Uterus (tissue), 4 donors: ENCODE measurements around the gene VPS54. TPM values are rescaled to one million over a fixed set of nuclear protein-coding genes. Genes with fewer than 3 reads are reported as not detected.

Source experiments
- DNase-seq, 2 donors: peaks; one replicate each; pipeline ENCODE4 v3.0.0-alpha.2; 2019 to 2020
- H3K27ac ChIP-seq, 2 donors: fragments of 200-600 bp; sonication (generic); 1 replicate in 1 of 2; 2 replicates in 1 of 2; pipeline ENCODE4 v1.5.1; 2016 to 2018
- H3K27me3 ChIP-seq, 2 donors: fragments of 200-600 bp; sonication (generic); one replicate each; pipeline ENCODE4 v1.5.1; 2018 to 2019; ENCODE audit warnings: control low read depth in 1 of 2
- H3K36me3 ChIP-seq, 2 donors: fragments of 200-600 bp; sonication (generic); one replicate each; pipeline ENCODE4 v1.5.1; 2019; ENCODE audit warnings: control low read depth in 1 of 2
- H3K4me1 ChIP-seq, 2 donors: fragments of 200-600 bp; sonication (generic); one replicate each; pipeline ENCODE4 v1.5.1; 2018 to 2019; ENCODE audit warnings: control low read depth in 1 of 2
- H3K4me3 ChIP-seq, 2 donors: fragments of 200-600 bp; sonication (generic); 1 replicate in 1 of 2; 2 replicates in 1 of 2; pipeline ENCODE4 v1.5.1; 2018 to 2019; ENCODE audit warnings: mild to moderate bottlenecking in 1 of 2
- H3K9me3 ChIP-seq, 2 donors: fragments of 200-600 bp; sonication (generic); one replicate each; pipeline ENCODE4 v1.5.1; 2019; ENCODE audit warnings: control low read depth in 1 of 2
- POLR2A ChIP-seq, 2 donors: fragments of 450-650 bp; IDR thresholded peaks; one replicate each; pipeline ENCODE4 v1.6.1; 2016; ENCODE audit warnings: antibody characterized with exemption in 2 of 2, mild to moderate bottlenecking in 1 of 2, moderate library complexity in 1 of 2
- intact Hi-C: fragments of 100-400 bp; cut with DNase I; formaldehyde crosslinking; loops from one replicate; pipeline ENCODE4 v1.15.1; 2023; ENCODE audit warnings: low total_unique reads
- total RNA-seq, 4 donors: library from RNA; depleted of rRNA in 3 of 4; stranded (reverse); fragments of >200 nt in 3 of 4; gene quantifications; one replicate each; pipeline versions ENCODE4 v1.1.0 to v1.2.4, GENCODE V29; 2014 to 2023
- TF ChIP-seq, protein P1 (sequence below), 4 experiments: fragments of 200-600 bp in 2 of 4; fragments of 450-650 bp in 2 of 4; sonication (generic) in 2 of 4; IDR thresholded peaks; one replicate each; pipeline ENCODE4 v1.5.1; 2016 to 2019; ENCODE audit warnings: antibody characterized with exemption in 4 of 4, mild to moderate bottlenecking in 2 of 4, moderate library complexity in 1 of 4
- donor health status: DM: yes; HTN: yes; CAD: no.

Gene VPS54, protein sequence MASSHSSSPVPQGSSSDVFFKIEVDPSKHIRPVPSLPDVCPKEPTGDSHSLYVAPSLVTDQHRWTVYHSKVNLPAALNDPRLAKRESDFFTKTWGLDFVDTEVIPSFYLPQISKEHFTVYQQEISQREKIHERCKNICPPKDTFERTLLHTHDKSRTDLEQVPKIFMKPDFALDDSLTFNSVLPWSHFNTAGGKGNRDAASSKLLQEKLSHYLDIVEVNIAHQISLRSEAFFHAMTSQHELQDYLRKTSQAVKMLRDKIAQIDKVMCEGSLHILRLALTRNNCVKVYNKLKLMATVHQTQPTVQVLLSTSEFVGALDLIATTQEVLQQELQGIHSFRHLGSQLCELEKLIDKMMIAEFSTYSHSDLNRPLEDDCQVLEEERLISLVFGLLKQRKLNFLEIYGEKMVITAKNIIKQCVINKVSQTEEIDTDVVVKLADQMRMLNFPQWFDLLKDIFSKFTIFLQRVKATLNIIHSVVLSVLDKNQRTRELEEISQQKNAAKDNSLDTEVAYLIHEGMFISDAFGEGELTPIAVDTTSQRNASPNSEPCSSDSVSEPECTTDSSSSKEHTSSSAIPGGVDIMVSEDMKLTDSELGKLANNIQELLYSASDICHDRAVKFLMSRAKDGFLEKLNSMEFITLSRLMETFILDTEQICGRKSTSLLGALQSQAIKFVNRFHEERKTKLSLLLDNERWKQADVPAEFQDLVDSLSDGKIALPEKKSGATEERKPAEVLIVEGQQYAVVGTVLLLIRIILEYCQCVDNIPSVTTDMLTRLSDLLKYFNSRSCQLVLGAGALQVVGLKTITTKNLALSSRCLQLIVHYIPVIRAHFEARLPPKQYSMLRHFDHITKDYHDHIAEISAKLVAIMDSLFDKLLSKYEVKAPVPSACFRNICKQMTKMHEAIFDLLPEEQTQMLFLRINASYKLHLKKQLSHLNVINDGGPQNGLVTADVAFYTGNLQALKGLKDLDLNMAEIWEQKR
- 10 to 100 TPM; 32.1 to 55.2 (median 39.8) TPM for total RNA-seq

DNA sequence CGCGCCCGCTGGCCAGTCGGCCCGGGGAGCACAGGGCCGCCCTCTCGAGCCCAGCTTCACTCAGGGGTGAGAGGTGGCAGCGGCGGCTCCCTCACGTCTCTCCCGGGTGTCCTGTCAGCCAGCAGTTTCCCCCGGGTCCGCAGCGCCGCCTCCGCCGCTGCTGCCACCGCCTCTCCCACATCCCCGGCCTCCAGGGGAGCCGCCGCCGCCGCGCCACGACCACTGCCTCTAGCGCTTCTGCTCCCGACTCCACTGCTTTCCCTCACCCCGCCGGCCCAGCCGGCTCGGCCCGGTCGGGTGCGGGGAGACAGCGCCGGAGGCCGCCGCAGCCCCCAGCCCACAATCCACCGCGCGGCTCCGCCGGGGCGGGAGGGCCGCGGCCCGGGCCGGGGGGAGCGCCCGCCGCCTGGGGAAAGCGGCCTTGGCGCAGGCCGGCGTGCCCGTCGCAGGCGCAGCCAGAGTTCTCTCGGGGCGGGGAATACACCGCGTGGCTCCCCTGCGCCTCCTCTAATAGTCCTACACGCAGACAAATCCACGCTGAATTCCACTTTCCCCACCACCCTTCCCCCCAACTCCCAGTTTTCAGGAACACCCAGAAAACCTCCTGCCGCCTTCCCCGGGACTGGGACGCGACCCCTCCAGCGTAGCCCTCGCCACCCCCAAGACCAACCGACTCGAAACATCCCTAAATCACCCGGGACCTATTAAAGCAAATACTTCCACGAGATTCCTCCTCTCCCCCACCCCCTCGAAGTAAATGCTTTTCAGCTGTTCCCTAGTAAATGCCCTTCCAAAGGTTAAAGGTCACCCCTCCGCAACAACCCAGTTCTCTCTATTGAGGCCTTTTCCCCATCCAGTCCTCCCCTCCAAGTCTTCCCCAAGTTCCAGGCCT is at the start of gene VPS54:
Gene VPS54, minus strand, starts transcription at position 346 of the 892 bp plus-strand sequence. CDS start 35,429 bp downstream, outside the sequence.
- H3K36me3 ChIP-seq = no peaks in the 10 kb centered on the region
- peak; percentile 64 to 76 for DNase-seq
- peak; percentile 62 to 82 for TF ChIP-seq POLR2A (IDR thresholded peaks at IDR 0.05)
- TF ChIP-seq, protein P1, sequence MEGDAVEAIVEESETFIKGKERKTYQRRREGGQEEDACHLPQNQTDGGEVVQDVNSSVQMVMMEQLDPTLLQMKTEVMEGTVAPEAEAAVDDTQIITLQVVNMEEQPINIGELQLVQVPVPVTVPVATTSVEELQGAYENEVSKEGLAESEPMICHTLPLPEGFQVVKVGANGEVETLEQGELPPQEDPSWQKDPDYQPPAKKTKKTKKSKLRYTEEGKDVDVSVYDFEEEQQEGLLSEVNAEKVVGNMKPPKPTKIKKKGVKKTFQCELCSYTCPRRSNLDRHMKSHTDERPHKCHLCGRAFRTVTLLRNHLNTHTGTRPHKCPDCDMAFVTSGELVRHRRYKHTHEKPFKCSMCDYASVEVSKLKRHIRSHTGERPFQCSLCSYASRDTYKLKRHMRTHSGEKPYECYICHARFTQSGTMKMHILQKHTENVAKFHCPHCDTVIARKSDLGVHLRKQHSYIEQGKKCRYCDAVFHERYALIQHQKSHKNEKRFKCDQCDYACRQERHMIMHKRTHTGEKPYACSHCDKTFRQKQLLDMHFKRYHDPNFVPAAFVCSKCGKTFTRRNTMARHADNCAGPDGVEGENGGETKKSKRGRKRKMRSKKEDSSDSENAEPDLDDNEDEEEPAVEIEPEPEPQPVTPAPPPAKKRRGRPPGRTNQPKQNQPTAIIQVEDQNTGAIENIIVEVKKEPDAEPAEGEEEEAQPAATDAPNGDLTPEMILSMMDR (IDR thresholded peaks at IDR 0.05) = peak in 2 of 4 experiments; percentile 8 to 29
- H3K4me3 ChIP-seq = peak within 1 kb of the TSS; percentile 75 to 88
- H3K9me3 ChIP-seq = no peaks in the 10 kb centered on the region
- no peaks in the 10 kb centered on the region for H3K4me1 ChIP-seq
- H3K27me3 ChIP-seq = no peaks in the 10 kb centered on the region
- peak within 1 kb of the TSS; percentile 98 to 99 for H3K27ac ChIP-seq
- intact Hi-C loops = no loop called here

DNA sequence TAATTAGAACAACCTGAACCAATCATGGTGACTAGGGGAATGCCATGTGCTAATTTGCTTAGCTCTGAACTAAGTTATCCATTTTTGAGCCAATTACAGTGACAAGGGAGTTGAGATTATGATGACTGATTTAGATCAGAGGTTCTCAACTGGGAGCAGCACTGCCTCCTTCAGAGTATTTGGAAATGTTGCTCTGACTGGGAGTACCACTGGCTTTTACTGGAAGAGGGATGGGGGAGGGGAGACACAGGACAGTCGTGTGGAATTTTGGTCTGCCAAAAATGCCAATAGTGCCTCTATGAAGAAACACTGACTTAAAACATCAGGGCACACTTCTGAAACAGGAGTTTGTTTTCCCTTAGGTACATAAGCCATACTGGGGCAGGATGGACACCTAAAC is 48.1 kb upstream of the VPS54 start:
- no peak for DNase-seq
- Histone ChIP-seq H3K36me3 (no peaks in the 10 kb centered on the region), H3K9me3 (no peaks in the 10 kb centered on the region), H3K4me1 (no peaks in the 10 kb centered on the region), H3K27me3 (no peaks in the 10 kb centered on the region), H3K4me3 (no peak overlapping the region), H3K27ac (no peak overlapping the region)
- TF ChIP-seq, protein P1 (IDR thresholded peaks at IDR 0.05) = no peak
- TF ChIP-seq POLR2A (IDR thresholded peaks at IDR 0.05) = no peak
- intact Hi-C loops = no loop called here

DNA sequence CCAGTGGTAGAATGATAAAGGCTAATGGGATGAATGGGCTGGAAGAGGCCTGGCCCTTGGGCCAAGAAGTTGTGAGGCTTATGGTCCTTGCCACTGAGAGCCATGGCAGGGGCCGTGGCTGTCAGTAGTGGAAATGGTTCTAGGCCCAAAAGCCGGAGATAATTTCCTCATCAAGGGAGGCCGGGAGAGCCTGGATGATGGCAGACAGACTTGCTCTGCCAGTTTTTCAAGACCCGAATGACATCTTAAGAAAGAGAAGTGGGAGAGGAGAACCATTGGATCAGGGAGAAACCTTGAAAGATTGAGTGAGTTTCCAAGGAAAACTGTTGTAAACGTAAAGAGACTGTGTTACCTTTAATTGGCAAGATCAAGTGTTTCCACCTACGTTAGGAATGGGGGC is 46.3 kb upstream of the VPS54 start:
- Histone ChIP-seq H3K9me3 (no peaks in the 10 kb centered on the region), H3K36me3 (no peaks in the 10 kb centered on the region), H3K4me3 (no peak overlapping the region), H3K4me1 (no peaks in the 10 kb centered on the region), H3K27ac (peak overlapping the region in 1 of 2 donors; percentile 53), H3K27me3 (no peaks in the 10 kb centered on the region)
- no peak for DNase-seq
- intact Hi-C loops = no loop called here
- no peak for TF ChIP-seq POLR2A (IDR thresholded peaks at IDR 0.05)
- TF ChIP-seq, protein P1 (IDR thresholded peaks at IDR 0.05) = no peak

DNA sequence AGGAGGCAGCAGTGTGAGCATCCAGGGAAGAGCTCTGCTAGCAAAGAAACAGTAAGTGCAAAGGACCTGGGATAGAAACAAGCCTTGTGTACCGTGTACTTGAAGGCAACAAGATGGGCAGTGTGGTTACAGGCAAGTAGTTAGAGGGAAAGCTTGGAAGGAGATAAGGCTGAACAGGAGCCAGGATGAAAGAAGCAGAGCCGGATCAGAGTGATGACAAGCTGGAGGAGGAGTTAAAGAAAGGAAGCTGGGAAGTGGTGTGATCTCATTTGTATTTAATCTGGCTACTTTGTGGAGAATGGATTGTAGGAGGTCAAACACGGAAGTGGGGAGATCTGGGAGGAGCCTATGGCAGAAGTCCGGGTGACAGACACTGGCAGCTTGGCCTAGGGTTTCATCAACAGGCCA is 44.7 kb upstream of the VPS54 start:
- intact Hi-C loops = no loop called here

More for the DNA sequence above, 44.7 kb upstream of the VPS54 start:
- H3K4me3 ChIP-seq = no peak overlapping the region
- no peaks in the 10 kb centered on the region for H3K36me3 ChIP-seq
- no peak for DNase-seq
- H3K27ac ChIP-seq = peak overlapping the region; percentile 20 to 39
- H3K27me3 ChIP-seq = no peaks in the 10 kb centered on the region
- no peak for TF ChIP-seq POLR2A (IDR thresholded peaks at IDR 0.05)
- TF ChIP-seq, protein P1 (IDR thresholded peaks at IDR 0.05) = no peak
- H3K9me3 ChIP-seq = no peaks in the 10 kb centered on the region
- H3K4me1 ChIP-seq = no peaks in the 10 kb centered on the region
